GM23338 (cell line): ENCODE measurements around the gene CEP250. TPM values are rescaled to one million over a fixed set of nuclear protein-coding genes. Genes with fewer than 3 reads are reported as not detected.
A peak's percentile ranks its signal among the peaks of the same experiment; 100 is the strongest.

Source experiments
- ATAC-seq: fragments of 200-7000 bp; cut with Tn5 transposase; 3 replicates; pipeline ENCODE4 v1.9.1; 2020
- DNase-seq: peaks from one replicate; pipeline ENCODE4 v3.0.0-alpha.2; 2015; ENCODE audit warnings: low spot score
- H2AFZ ChIP-seq: fragments of 200-600 bp; sonication (generic); 2 replicates; pipeline ENCODE4 v1.8.0; 2016; ENCODE audit warnings: antibody characterized with exemption, mild to moderate bottlenecking, moderate library complexity
- H3F3A ChIP-seq: fragments of 200-600 bp; sonication (generic); replicated peaks from 2 replicates; pipeline ENCODE4 v1.8.0; 2017; ENCODE audit warnings: antibody characterized with exemption, mixed run types, low read depth
- H3K27ac ChIP-seq: fragments of 200-600 bp; sonication (generic); 2 replicates; pipeline ENCODE4 v1.6.1; 2016; ENCODE audit warnings: low read depth
- H3K27me3 ChIP-seq: fragments of 200-600 bp; sonication (generic); 2 replicates; pipeline ENCODE4 v1.8.0; 2016; ENCODE audit warnings: mild to moderate bottlenecking, mixed run types, moderate library complexity; ENCODE audit not compliant: insufficient read depth
- H3K36me3 ChIP-seq: fragments of 200-600 bp; sonication (generic); 2 replicates; pipeline ENCODE4 v1.8.0; 2016; ENCODE audit warnings: mild to moderate bottlenecking; ENCODE audit not compliant: insufficient read depth
- H3K4me1 ChIP-seq: fragments of 200-600 bp; sonication (generic); 2 replicates; pipeline ENCODE4 v1.8.0; 2016; ENCODE audit warnings: mild to moderate bottlenecking, moderate library complexity; ENCODE audit not compliant: insufficient read depth
- H3K4me2 ChIP-seq: fragments of 200-600 bp; sonication (generic); 2 replicates; pipeline ENCODE4 v1.7.1; 2017; ENCODE audit warnings: mixed run types
- H3K4me3 ChIP-seq: fragments of 200-600 bp; sonication (generic); 2 replicates; pipeline ENCODE4 v1.6.1; 2016; ENCODE audit warnings: mixed run types
- H3K79me2 ChIP-seq: fragments of 200-600 bp; sonication (generic); replicated peaks from 2 replicates; pipeline ENCODE4 v1.8.0; 2017; ENCODE audit warnings: mild to moderate bottlenecking; ENCODE audit not compliant: insufficient read depth
- H3K9me2 ChIP-seq: fragments of 200-600 bp; sonication (generic); 2 replicates; pipeline ENCODE4 v1.8.0; 2017; ENCODE audit not compliant: insufficient read depth
- H4K20me1 ChIP-seq: fragments of 200-600 bp; sonication (generic); replicated peaks from 2 replicates; pipeline ENCODE4 v1.8.0; 2017; ENCODE audit warnings: mild to moderate bottlenecking; ENCODE audit not compliant: insufficient read depth
- H3K27ac Mint-ChIP-seq: 2 replicates; pipeline ENCODE4 v1.8.0; 2020; ENCODE audit warnings: inconsistent platforms, mild to moderate bottlenecking, moderate library complexity, mixed read lengths
- H3K27me3 Mint-ChIP-seq: 3 replicates; pipeline ENCODE4 v1.8.0; 2022; ENCODE audit warnings: low read depth, mild to moderate bottlenecking, moderate library complexity, mixed read lengths, inconsistent platforms; ENCODE audit not compliant: insufficient read depth, poor library complexity
- H3K36me3 Mint-ChIP-seq: 3 replicates; pipeline ENCODE4 v1.8.0; 2021; ENCODE audit warnings: low read depth, mild to moderate bottlenecking, inconsistent platforms, moderate library complexity, mixed read lengths
- H3K4me1 Mint-ChIP-seq: 3 replicates; pipeline ENCODE4 v1.8.0; 2020; ENCODE audit warnings: mild to moderate bottlenecking, inconsistent platforms, mixed read lengths
- H3K4me3 Mint-ChIP-seq: 3 replicates; pipeline ENCODE4 v1.8.0; 2021; ENCODE audit warnings: moderate library complexity, mild to moderate bottlenecking, inconsistent platforms, mixed read lengths
- H3K9me3 Mint-ChIP-seq: 3 replicates; pipeline ENCODE4 v1.8.0; 2020; ENCODE audit warnings: moderate library complexity, mild to moderate bottlenecking, inconsistent platforms, mixed read lengths
- CREB1 ChIP-seq: fragments of 250-450 bp; sonication (Bioruptor Pico); IDR thresholded peaks from 2 replicates; pipeline ENCODE4 v1.5.0; 2020; ENCODE audit warnings: low read depth, mild to moderate bottlenecking, moderate library complexity
- CTCF ChIP-seq, 2 experiments: fragments of 200-600 bp in 1 of 2; sonication (generic) in 1 of 2; conservative IDR thresholded peaks; 2 replicates each; pipeline versions ENCODE4 v1.5.1 to v1.6.1; 2016 to 2017; ENCODE audit warnings: antibody characterized with exemption in 2 of 2, low read depth in 2 of 2, mild to moderate bottlenecking in 2 of 2, moderate library complexity in 1 of 2
- ETS1 ChIP-seq: IDR thresholded peaks from 2 replicates; pipeline ENCODE4 v1.6.1; 2016; ENCODE audit warnings: antibody characterized with exemption
- EZH2phosphoT487 ChIP-seq: fragments of 200-600 bp; sonication (generic); IDR thresholded peaks from one replicate; pipeline ENCODE4 v1.8.1; 2018; ENCODE audit warnings: antibody characterized with exemption; ENCODE audit not compliant: unreplicated experiment
- JUNB ChIP-seq: IDR thresholded peaks from one replicate; pipeline ENCODE4 v1.6.1; 2016; ENCODE audit warnings: antibody characterized with exemption; ENCODE audit not compliant: unreplicated experiment
- NANOG ChIP-seq: IDR thresholded peaks from 2 replicates; pipeline ENCODE4 v1.6.1; 2016; ENCODE audit warnings: antibody characterized with exemption, borderline replicate concordance
- POLR2AphosphoS5 ChIP-seq: IDR thresholded peaks from 2 replicates; pipeline ENCODE4 v1.6.1; 2016; ENCODE audit warnings: antibody characterized with exemption, low read depth
- STAT1 ChIP-seq: IDR thresholded peaks from one replicate; pipeline ENCODE4 v1.6.1; 2016; ENCODE audit warnings: antibody characterized with exemption; ENCODE audit not compliant: unreplicated experiment
- ZNF114 ChIP-seq: fragments of 250-450 bp; sonication (Bioruptor Pico); IDR thresholded peaks from 2 replicates; pipeline ENCODE4 v1.5.0; 2020; ENCODE audit warnings: mild to moderate bottlenecking, moderate library complexity
- ZNF331 ChIP-seq: fragments of 250-450 bp; sonication (Bioruptor Pico); IDR thresholded peaks from 2 replicates; pipeline ENCODE4 v1.5.0; 2020; ENCODE audit warnings: low read depth, mild to moderate bottlenecking, moderate library complexity
- polyA plus RNA-seq: library from polyadenylated mRNA; unstranded; fragments of >200 nt; fragmentation: Nextera tagmentation; extraction: Ambion mirVana; gene quantifications from 2 replicates; pipeline ENCODE4 v1.2.1, GENCODE V29; 2016
- total RNA-seq: library from RNA; depleted of rRNA; stranded (reverse); fragments of >200 nt; shearing (Covaris generic); gene quantifications from 2 replicates; pipeline ENCODE4 v1.2.3, GENCODE V29; 2014
- TF ChIP-seq, protein P1 (sequence below): IDR thresholded peaks from one replicate; pipeline ENCODE4 v1.6.1; 2018; ENCODE audit warnings: antibody characterized with exemption; ENCODE audit not compliant: unreplicated experiment

CEP250 gene
- total and polyA plus RNA-seq, 2 experiments from 2014 or later: 28.0 to 29.1 TPM

DNA sequence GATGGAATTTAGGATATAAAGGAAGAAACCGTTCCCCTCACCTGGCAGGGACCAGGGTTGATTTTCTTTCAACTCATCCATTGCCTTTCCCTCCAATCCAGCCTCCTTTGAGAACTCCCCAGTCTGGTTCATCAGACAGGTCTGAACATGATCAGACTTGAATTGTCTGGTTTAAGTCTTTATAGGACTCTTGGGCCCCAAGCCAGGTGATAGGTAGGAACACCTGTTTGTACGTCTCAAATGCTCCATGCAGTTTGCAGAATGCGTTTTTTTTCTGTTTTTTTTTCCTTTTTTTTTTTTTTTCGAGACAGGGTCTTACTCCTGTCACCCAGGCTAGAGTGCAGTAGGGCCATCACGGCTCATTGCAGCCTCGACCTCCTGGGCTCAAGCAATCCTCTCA is 4.1 kb upstream of the CEP250 start:
- peaks cover 4% of the 10 kb centered on the region; the same call in 1 of the 3 replicates for H3K36me3 Mint-ChIP-seq
- no peak overlapping the region for H3K27ac Mint-ChIP-seq
- peaks cover 3% of the 10 kb centered on the region for H3K27me3 Mint-ChIP-seq
- H3K4me1 Mint-ChIP-seq: peaks cover 18% of the 10 kb centered on the region
- no peaks in the 10 kb centered on the region for H3K27me3 ChIP-seq
- no peaks in the 10 kb centered on the region for H3K36me3 ChIP-seq
- no peaks in the 10 kb centered on the region for H3K9me2 ChIP-seq
- no peak overlapping the region for H2AFZ ChIP-seq
- no peak overlapping the region for H3K4me2 ChIP-seq
- H3K79me2 ChIP-seq: peaks cover 7% of the 10 kb centered on the region
- peaks cover 12% of the 10 kb centered on the region for H3F3A ChIP-seq
- no peaks in the 10 kb centered on the region for H4K20me1 ChIP-seq
- no peak overlapping the region for H3K4me3 ChIP-seq
- H3K4me3 Mint-ChIP-seq: no peak overlapping the region
- DNase-seq (no peak), ATAC-seq (no peak)
- TF ChIP-seq NANOG (no peak), CREB1 (CRISPR knock-in tag) (no peak), ETS1 (no peak), POLR2AphosphoS5 (no peak), CTCF (conservative IDR thresholded peaks at IDR 0.05; ENCODE audit: low read depth in 2 of 2) (no peak)
- H3K4me1 ChIP-seq: no peaks in the 10 kb centered on the region; the same call in none of the 2 replicates
- no peak overlapping the region for H3K27ac ChIP-seq
- peaks cover 8% of the 10 kb centered on the region; the same call in 1 of the 3 replicates for H3K9me3 Mint-ChIP-seq

- H2AFZ ChIP-seq: no peak overlapping the region
- Mint-ChIP-seq H3K36me3 (peaks cover 4% of the 10 kb centered on the region; the same call in 1 of the 3 replicates), H3K27me3 (no peaks in the 10 kb centered on the region), H3K9me3 (peaks cover 8% of the 10 kb centered on the region; the same call in 1 of the 3 replicates), H3K4me3 (peak overlapping the region; percentile 93), H3K27ac (peak overlapping the region; percentile 100; the same call in 1 of the 2 replicates), H3K4me1 (peaks cover 19% of the 10 kb centered on the region)
- DNase-seq (no peak), ATAC-seq (no peak)
- H3K4me2 ChIP-seq: peak overlapping the region; percentile 82
- H3K27ac ChIP-seq: peak overlapping the region; percentile 100
- no peaks in the 10 kb centered on the region for H3K9me2 ChIP-seq
- H3F3A ChIP-seq: peaks cover 14% of the 10 kb centered on the region
- peaks cover 8% of the 10 kb centered on the region for H3K4me1 ChIP-seq
- H4K20me1 ChIP-seq: 0 out of 2 replicates have a peak, but pooled peaks cover 3% of the 10 kb centered on the region
- H3K27me3 ChIP-seq: no peaks in the 10 kb centered on the region
- H3K36me3 ChIP-seq: no peaks in the 10 kb centered on the region
- H3K4me3 ChIP-seq: peak overlapping the region; percentile 81
- H3K79me2 ChIP-seq: peaks cover 28% of the 10 kb centered on the region
- TF ChIP-seq ZNF114 (CRISPR knock-in tag) (no peak), EZH2phosphoT487 (no peak), ZNF331 (CRISPR knock-in tag) (no peak), POLR2AphosphoS5 (no peak), JUNB (no peak), STAT1 (no peak), ETS1 (no peak)
- TF ChIP-seq, protein P1, sequence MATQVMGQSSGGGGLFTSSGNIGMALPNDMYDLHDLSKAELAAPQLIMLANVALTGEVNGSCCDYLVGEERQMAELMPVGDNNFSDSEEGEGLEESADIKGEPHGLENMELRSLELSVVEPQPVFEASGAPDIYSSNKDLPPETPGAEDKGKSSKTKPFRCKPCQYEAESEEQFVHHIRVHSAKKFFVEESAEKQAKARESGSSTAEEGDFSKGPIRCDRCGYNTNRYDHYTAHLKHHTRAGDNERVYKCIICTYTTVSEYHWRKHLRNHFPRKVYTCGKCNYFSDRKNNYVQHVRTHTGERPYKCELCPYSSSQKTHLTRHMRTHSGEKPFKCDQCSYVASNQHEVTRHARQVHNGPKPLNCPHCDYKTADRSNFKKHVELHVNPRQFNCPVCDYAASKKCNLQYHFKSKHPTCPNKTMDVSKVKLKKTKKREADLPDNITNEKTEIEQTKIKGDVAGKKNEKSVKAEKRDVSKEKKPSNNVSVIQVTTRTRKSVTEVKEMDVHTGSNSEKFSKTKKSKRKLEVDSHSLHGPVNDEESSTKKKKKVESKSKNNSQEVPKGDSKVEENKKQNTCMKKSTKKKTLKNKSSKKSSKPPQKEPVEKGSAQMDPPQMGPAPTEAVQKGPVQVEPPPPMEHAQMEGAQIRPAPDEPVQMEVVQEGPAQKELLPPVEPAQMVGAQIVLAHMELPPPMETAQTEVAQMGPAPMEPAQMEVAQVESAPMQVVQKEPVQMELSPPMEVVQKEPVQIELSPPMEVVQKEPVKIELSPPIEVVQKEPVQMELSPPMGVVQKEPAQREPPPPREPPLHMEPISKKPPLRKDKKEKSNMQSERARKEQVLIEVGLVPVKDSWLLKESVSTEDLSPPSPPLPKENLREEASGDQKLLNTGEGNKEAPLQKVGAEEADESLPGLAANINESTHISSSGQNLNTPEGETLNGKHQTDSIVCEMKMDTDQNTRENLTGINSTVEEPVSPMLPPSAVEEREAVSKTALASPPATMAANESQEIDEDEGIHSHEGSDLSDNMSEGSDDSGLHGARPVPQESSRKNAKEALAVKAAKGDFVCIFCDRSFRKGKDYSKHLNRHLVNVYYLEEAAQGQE: no peak
These were observed 1.8 kb upstream of the CEP250 start for GRCh38 chr20:35453647-35454046.
